Omental fat pad (tissue), 4 donors: ENCODE measurements around the gene GPD1. TPM values are rescaled to one million over a fixed set of nuclear protein-coding genes. Genes with fewer than 3 reads are reported as not detected.

Experiments used
- ATAC-seq: fragments of 150-250 bp; one replicate; pipeline ENCODE4 v1.9.1; 2016; ENCODE audit warnings: mild to moderate bottlenecking, moderate library complexity; ENCODE audit not compliant: low FRiP score
- DNase-seq: peaks from one replicate; pipeline ENCODE4 v3.0.0-alpha.2; 2019; ENCODE audit warnings: low spot score
- CTCF ChIP-seq, 3 donors: fragments of 450-650 bp; IDR thresholded peaks; one replicate each; pipeline ENCODE4 v1.5.1; 2016 to 2017; ENCODE audit warnings: antibody characterized with exemption in 3 of 3, mild to moderate bottlenecking in 3 of 3, moderate library complexity in 2 of 3
- total RNA-seq, 4 donors: library from RNA; depleted of rRNA; stranded (reverse); fragments of >200 nt; gene quantifications; one replicate each; pipeline ENCODE4 v1.1.0, GENCODE V29; 2016

GPD1 gene
- total RNA-seq, 4 donors from 2014 or later = 689 to 2,989 (median 2,080) TPM

GRCh38 chr12:50059440-50060119 lies 44.2 kb upstream of the GPD1 start:
- no peak for DNase-seq
- ATAC-seq = no peak
- no peak for TF ChIP-seq CTCF (IDR thresholded peaks at IDR 0.05)

- DNase-seq (no peak), ATAC-seq (no peak)
- TF ChIP-seq CTCF (IDR thresholded peaks at IDR 0.05) = no peak
Observed at GRCh38 chr12:50060120-50060468, 43.7 kb upstream of the GPD1 start.

GRCh38 chr12:50061171-50061570 lies 42.6 kb upstream of the GPD1 start:
- no peak for ATAC-seq
- no peak for TF ChIP-seq CTCF (IDR thresholded peaks at IDR 0.05)
- no peak for DNase-seq

- no peak for TF ChIP-seq CTCF (IDR thresholded peaks at IDR 0.05)
- no peak for DNase-seq
- ATAC-seq = no peak
Observed at GRCh38 chr12:50061946-50062686, 41.7 kb upstream of the GPD1 start.

GRCh38 chr12:50062728-50063460 lies 40.9 kb upstream of the GPD1 start:
- ATAC-seq (no peak), DNase-seq (no peak)
- no peak for TF ChIP-seq CTCF (IDR thresholded peaks at IDR 0.05)

- DNase-seq = no peak
- ATAC-seq = no peak
- no peak for TF ChIP-seq CTCF (IDR thresholded peaks at IDR 0.05)
Observed at GRCh38 chr12:50065726-50066310, 38.0 kb upstream of the GPD1 start.
